Mononuclear cell (primary cell): ENCODE data around the gene BTBD10. TPM values are rescaled to one million over a fixed set of nuclear protein-coding genes. Genes with fewer than 3 reads are reported as not detected.

ENCODE experiments used
- H3K27me3 ChIP-seq: 2 replicates; pipeline ENCODE4 v1.6.0; 2011; ENCODE audit warnings: low read length, control low read depth; ENCODE audit not compliant: insufficient read depth
- H3K4me1 ChIP-seq: 2 replicates; pipeline ENCODE4 v1.5.1; 2011; ENCODE audit warnings: mild to moderate bottlenecking, low read length, control low read depth; ENCODE audit not compliant: insufficient read depth
- H3K4me3 ChIP-seq: 2 replicates; pipeline ENCODE4 v1.5.1; 2011; ENCODE audit warnings: mild to moderate bottlenecking, low read length, moderate library complexity
- H3K9me3 ChIP-seq: 2 replicates; pipeline ENCODE4 v1.5.1; 2011; ENCODE audit warnings: low read depth, mild to moderate bottlenecking, control low read depth, low read length
- total RNA-seq: library from RNA; depleted of rRNA; stranded (reverse); fragments of >200 nt; gene quantifications from one replicate; pipeline ENCODE4 v1.2.3, GENCODE V29; 2012

BTBD10 gene
- total RNA-seq, 1 donor = 40.8 TPM

GRCh38 chr11:13368041-13368446 lies 95.0 kb downstream of the BTBD10 start:
- no peak overlapping the region for H3K4me3 ChIP-seq

GRCh38 chr11:13367115-13367514 lies 95.9 kb downstream of the BTBD10 start:
- H3K4me1 ChIP-seq = no peaks in the 10 kb centered on the region
- no peaks in the 10 kb centered on the region for H3K27me3 ChIP-seq
- H3K9me3 ChIP-seq = no peaks in the 10 kb centered on the region
- H3K4me3 ChIP-seq = no peak overlapping the region

More at GRCh38 chr11:13368041-13368446, 95.0 kb downstream of the BTBD10 start:
- H3K4me1 ChIP-seq = no peaks in the 10 kb centered on the region
- H3K27me3 ChIP-seq = no peaks in the 10 kb centered on the region
- H3K9me3 ChIP-seq = no peaks in the 10 kb centered on the region

- no peaks in the 10 kb centered on the region for H3K4me1 ChIP-seq
- no peaks in the 10 kb centered on the region for H3K27me3 ChIP-seq
- H3K4me3 ChIP-seq = no peak overlapping the region
- no peaks in the 10 kb centered on the region for H3K9me3 ChIP-seq
These were observed 96.6 kb downstream of the BTBD10 start for GRCh38 chr11:13366266-13367026.

GRCh38 chr11:13364388-13364787 lies 98.6 kb downstream of the BTBD10 start:
- Histone ChIP-seq H3K4me1 (no peaks in the 10 kb centered on the region), H3K27me3 (no peaks in the 10 kb centered on the region), H3K9me3 (no peaks in the 10 kb centered on the region), H3K4me3 (no peak overlapping the region)

- Histone ChIP-seq H3K4me1 (no peaks in the 10 kb centered on the region), H3K27me3 (no peaks in the 10 kb centered on the region), H3K4me3 (no peak overlapping the region), H3K9me3 (no peaks in the 10 kb centered on the region)
These were observed 100.4 kb downstream of the BTBD10 start for GRCh38 chr11:13362596-13363109.

- Histone ChIP-seq H3K4me3 (no peak overlapping the region), H3K4me1 (no peaks in the 10 kb centered on the region), H3K9me3 (no peaks in the 10 kb centered on the region), H3K27me3 (no peaks in the 10 kb centered on the region)
These were observed 104.3 kb downstream of the BTBD10 start for GRCh38 chr11:13358596-13359270.

GRCh38 chr11:13357232-13357631 lies 105.8 kb downstream of the BTBD10 start:
- Histone ChIP-seq H3K9me3 (no peaks in the 10 kb centered on the region), H3K4me1 (no peaks in the 10 kb centered on the region), H3K4me3 (no peak overlapping the region), H3K27me3 (no peaks in the 10 kb centered on the region)

GRCh38 chr11:13355191-13355590 lies 107.8 kb downstream of the BTBD10 start:
- H3K27me3 ChIP-seq = no peaks in the 10 kb centered on the region
- no peaks in the 10 kb centered on the region for H3K9me3 ChIP-seq

GRCh38 chr11:13354335-13354734 lies 108.7 kb downstream of the BTBD10 start:
- H3K4me1 ChIP-seq = no peaks in the 10 kb centered on the region
- H3K27me3 ChIP-seq = no peaks in the 10 kb centered on the region
- H3K4me3 ChIP-seq = no peak overlapping the region
- no peaks in the 10 kb centered on the region for H3K9me3 ChIP-seq

More at GRCh38 chr11:13355191-13355590, 107.8 kb downstream of the BTBD10 start:
- Histone ChIP-seq H3K4me1 (no peaks in the 10 kb centered on the region), H3K4me3 (no peak overlapping the region)

- Histone ChIP-seq H3K27me3 (no peaks in the 10 kb centered on the region), H3K9me3 (no peaks in the 10 kb centered on the region), H3K4me1 (peaks cover 10% of the 10 kb centered on the region), H3K4me3 (no peak overlapping the region)
These were observed 110.3 kb downstream of the BTBD10 start for GRCh38 chr11:13352711-13353110.

GRCh38 chr11:13349581-13349980 lies 113.4 kb downstream of the BTBD10 start:
- Histone ChIP-seq H3K4me3 (no peak overlapping the region), H3K27me3 (no peaks in the 10 kb centered on the region), H3K9me3 (no peaks in the 10 kb centered on the region), H3K4me1 (peaks cover 18% of the 10 kb centered on the region)

- H3K4me3 ChIP-seq = no peak overlapping the region
These were observed 114.0 kb downstream of the BTBD10 start for GRCh38 chr11:13349046-13349445.

GRCh38 chr11:13348305-13348704 lies 114.7 kb downstream of the BTBD10 start:
- H3K27me3 ChIP-seq = no peaks in the 10 kb centered on the region

More at GRCh38 chr11:13349046-13349445, 114.0 kb downstream of the BTBD10 start:
- peaks cover 18% of the 10 kb centered on the region for H3K4me1 ChIP-seq
- H3K27me3 ChIP-seq = no peaks in the 10 kb centered on the region
- H3K9me3 ChIP-seq = no peaks in the 10 kb centered on the region

GRCh38 chr11:13347901-13348300 lies 115.1 kb downstream of the BTBD10 start:
- peaks cover 18% of the 10 kb centered on the region for H3K4me1 ChIP-seq
- H3K9me3 ChIP-seq = no peaks in the 10 kb centered on the region
- no peaks in the 10 kb centered on the region for H3K27me3 ChIP-seq
- H3K4me3 ChIP-seq = no peak overlapping the region

More at GRCh38 chr11:13348305-13348704, 114.7 kb downstream of the BTBD10 start:
- Histone ChIP-seq H3K4me3 (no peak overlapping the region), H3K9me3 (no peaks in the 10 kb centered on the region), H3K4me1 (peaks cover 18% of the 10 kb centered on the region)

GRCh38 chr11:13346470-13346869 lies 116.6 kb downstream of the BTBD10 start:
- Histone ChIP-seq H3K27me3 (no peaks in the 10 kb centered on the region), H3K4me3 (no peak overlapping the region), H3K9me3 (no peaks in the 10 kb centered on the region), H3K4me1 (peaks cover 18% of the 10 kb centered on the region)
